22Rv1 (cell line): ENCODE measurements around the gene RTTN.

Experiments used
- CTCF ChIP-seq: fragments of 450-650 bp; IDR thresholded peaks from 2 replicates; pipeline ENCODE4 v1.5.1; 2017; ENCODE audit warnings: mild to moderate bottlenecking
- ZFX ChIP-seq: fragments of 450-650 bp; IDR thresholded peaks from 2 replicates; pipeline ENCODE4 v1.6.1; 2017; ENCODE audit warnings: antibody characterized with exemption, borderline replicate concordance

- TF ChIP-seq CTCF: no peak
- TF ChIP-seq ZFX: no peak
Observed at GRCh38 chr18:70069965-70070364, 135.5 kb downstream of the RTTN start.
